Measurements from ENCODE around the gene SEZ6L2. TPM values are rescaled to one million over a fixed set of nuclear protein-coding genes. Genes with fewer than 3 reads are reported as not detected.
"Not testable (repeated sequence)": the region's sequence is repeated elsewhere in the genome, so short reads cannot be mapped to it uniquely, and the experiment has no call there.

The SEZ6L2 gene
- total RNA-seq, 4 donors from 2014 or later: 0.84 to 4.9 (median 1.3) TPM

DNA sequence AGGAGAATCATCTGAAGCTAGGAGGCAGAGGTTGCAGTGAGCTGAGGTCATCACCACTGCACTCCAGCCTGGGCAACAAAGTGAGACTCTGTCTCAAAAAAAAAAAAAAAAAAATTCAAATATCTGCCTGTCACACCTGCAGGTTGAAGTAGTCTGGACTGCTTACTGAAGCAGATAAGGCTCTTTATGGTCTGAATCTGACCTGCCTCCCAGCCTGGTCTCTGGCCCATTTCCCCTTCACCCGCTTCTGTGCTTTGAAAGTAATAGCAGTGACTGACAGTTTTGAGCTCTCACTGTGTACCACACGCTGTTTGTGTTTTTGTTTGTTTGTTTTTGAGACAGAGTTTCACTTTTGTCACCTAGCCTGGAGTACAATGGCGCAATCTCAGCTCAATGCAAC, 5.8 kb downstream of the SEZ6L2 start:
- no peak for TF ChIP-seq POLR2A (IDR thresholded peaks at IDR 0.05)
- no peak for TF ChIP-seq EP300 (IDR thresholded peaks at IDR 0.05)
- TF ChIP-seq, protein P1, sequence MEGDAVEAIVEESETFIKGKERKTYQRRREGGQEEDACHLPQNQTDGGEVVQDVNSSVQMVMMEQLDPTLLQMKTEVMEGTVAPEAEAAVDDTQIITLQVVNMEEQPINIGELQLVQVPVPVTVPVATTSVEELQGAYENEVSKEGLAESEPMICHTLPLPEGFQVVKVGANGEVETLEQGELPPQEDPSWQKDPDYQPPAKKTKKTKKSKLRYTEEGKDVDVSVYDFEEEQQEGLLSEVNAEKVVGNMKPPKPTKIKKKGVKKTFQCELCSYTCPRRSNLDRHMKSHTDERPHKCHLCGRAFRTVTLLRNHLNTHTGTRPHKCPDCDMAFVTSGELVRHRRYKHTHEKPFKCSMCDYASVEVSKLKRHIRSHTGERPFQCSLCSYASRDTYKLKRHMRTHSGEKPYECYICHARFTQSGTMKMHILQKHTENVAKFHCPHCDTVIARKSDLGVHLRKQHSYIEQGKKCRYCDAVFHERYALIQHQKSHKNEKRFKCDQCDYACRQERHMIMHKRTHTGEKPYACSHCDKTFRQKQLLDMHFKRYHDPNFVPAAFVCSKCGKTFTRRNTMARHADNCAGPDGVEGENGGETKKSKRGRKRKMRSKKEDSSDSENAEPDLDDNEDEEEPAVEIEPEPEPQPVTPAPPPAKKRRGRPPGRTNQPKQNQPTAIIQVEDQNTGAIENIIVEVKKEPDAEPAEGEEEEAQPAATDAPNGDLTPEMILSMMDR (IDR thresholded peaks at IDR 0.05): no peak
- Histone ChIP-seq H3K9me3 (no peaks in the 10 kb centered on the region), H3K27me3 (peaks cover 0 to 24% of the 10 kb centered on the region in 2 donors), H3K36me3 (no peaks in the 10 kb centered on the region), H3K4me3 (no peak overlapping the region), H3K27ac (no peak overlapping the region), H3K4me1 (no peaks in the 10 kb centered on the region)
- no peak for DNase-seq (ENCODE audit: low spot score in 2 of 2)
- WGBS, 2 donors: 87 to 93% methylated on average over 3 of the region's 3 CpGs

DNA sequence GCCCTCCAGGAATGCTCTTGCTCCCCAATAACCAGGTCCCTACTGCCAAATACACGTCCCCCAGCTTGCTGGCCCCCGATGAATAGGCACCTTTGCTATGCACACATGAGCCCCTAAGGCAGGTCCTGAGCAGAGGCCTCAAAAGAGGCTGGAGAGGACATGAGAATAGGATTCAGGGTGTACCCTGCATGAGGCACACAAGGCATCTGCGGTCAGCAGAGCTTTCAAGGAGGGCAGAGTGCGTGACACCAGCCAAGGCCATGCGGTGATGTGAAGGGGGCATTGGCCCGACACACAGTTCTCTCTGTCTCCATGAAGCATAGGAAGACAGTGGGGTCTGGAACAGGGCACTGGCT, 6.9 kb downstream of the SEZ6L2 start:
- no peak overlapping the region for H3K4me3 ChIP-seq
- peaks cover 0 to 12% of the 10 kb centered on the region in 2 donors for H3K27me3 ChIP-seq
- H3K27ac ChIP-seq: no peak overlapping the region
- H3K9me3 ChIP-seq: no peaks in the 10 kb centered on the region
- H3K4me1 ChIP-seq: no peaks in the 10 kb centered on the region
- H3K36me3 ChIP-seq: no peaks in the 10 kb centered on the region
- no peak for TF ChIP-seq EP300 (IDR thresholded peaks at IDR 0.05)
- TF ChIP-seq, protein P1 (IDR thresholded peaks at IDR 0.05): no peak
- TF ChIP-seq POLR2A (IDR thresholded peaks at IDR 0.05): no peak
- WGBS, 2 donors: 72 to 76% methylated on average over 5 to 6 of the region's 6 CpGs
- no peak for DNase-seq (ENCODE audit: low spot score in 2 of 2)

DNA sequence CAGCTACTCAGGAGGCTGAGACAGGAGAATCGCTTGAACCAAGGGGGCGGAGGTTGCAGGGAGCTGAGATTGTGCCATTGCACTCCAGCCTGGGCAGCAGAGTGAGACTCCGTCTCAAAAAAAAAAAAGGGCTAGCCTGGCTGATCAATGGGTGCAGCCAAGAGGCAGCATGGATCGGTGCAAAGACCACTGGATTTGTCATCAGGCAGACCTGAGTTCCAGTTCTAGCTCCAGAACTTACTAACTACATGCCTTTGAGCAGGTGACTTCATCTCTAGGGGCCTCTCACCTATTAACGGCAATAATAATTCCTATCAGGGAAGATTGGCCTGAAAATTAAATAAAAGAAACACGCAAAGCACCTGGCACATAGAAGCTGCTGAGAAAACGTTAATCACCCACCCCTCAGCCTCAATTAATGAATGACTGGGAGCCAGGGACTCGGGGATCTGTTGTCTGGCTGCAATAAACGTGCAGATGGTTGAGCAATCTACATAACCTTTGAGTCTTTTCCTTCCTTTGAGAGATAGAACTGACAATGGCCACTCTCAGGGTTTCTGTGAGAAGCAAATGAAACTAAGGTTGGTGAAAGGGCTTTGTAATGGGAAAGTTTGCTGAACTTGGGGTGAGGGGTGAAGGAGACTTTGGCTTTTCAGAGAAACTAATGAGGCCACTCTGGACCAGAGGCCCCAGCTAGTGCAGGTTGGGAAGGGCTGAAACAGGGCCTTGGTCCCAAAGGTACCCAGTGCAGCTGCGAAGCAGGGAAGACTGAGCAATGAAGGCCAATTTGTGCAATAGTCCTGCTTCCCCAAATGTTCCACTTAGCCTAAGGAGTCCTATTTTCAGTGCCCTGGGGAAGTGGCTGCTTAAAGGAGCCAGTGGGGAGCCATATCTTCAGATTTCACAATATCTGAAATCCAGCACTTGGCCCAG, 7.6 kb downstream of the SEZ6L2 start:
- no peaks in the 10 kb centered on the region for H3K9me3 ChIP-seq
- no peaks in the 10 kb centered on the region for H3K4me1 ChIP-seq
- 62% methylated on average over 10 of the region's 10 CpGs for WGBS, 2 donors
- H3K27ac ChIP-seq: no peak overlapping the region
- no peaks in the 10 kb centered on the region for H3K36me3 ChIP-seq
- H3K27me3 ChIP-seq: peaks cover 0 to 6% of the 10 kb centered on the region in 2 donors
- TF ChIP-seq POLR2A (IDR thresholded peaks at IDR 0.05) (no peak), EP300 (IDR thresholded peaks at IDR 0.05) (no peak)
- TF ChIP-seq, protein P1 (IDR thresholded peaks at IDR 0.05): no peak
- no peak overlapping the region for H3K4me3 ChIP-seq
- no peak for DNase-seq (ENCODE audit: low spot score in 2 of 2)

DNA sequence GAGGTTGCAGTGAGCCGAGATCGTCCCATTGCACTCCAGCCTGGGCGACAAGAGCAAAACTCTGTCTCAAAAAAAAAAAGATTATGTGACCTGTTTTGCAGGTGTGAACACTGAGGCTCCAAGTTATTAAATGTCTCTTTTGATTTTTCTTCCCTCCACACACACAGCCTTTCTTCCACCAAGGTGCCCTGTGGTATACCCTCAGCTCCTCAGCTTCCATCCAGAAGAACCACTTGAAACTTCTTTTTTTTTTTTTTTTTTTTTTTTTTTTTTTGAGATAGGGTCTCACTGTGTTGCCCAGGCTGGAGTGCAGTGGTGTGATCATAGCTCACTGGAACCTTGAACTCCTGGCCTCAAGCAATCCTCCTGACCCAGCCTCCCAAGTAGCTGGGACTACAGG, 10.0 kb downstream of the SEZ6L2 start:
- not testable (repeated sequence) for H3K27ac ChIP-seq; H3K9me3 ChIP-seq; H3K36me3 ChIP-seq; DNase-seq (ENCODE audit: low spot score in 2 of 2); H3K4me3 ChIP-seq; H3K27me3 ChIP-seq; H3K4me1 ChIP-seq
- 90 to 95% methylated on average over 3 of the region's 3 CpGs for WGBS, 2 donors

DNA sequence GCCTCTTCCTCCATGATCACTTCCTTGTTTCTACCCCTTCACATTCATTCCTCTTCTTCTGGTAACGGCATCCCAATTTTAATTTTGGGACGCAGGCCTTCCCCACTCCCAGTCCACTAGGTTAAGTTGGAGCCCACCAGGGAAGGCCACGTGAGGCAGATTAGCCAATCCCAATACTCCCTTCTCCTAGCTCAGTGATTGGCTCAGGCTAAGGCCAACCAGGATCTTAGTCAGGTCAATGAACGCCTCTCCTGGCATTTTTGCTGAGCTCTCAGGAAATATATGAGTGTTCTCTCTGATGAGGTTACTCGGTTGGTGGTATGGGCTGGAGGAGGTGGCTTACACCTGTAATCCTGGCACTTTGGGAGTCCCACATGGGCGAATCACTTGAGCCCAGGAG, 15.4 kb downstream of the SEZ6L2 start:
- DNase-seq (ENCODE audit: low spot score in 2 of 2): no peak
- H3K27me3 ChIP-seq: peaks cover 0 to 21% of the 10 kb centered on the region in 2 donors
- H3K36me3 ChIP-seq: no peaks in the 10 kb centered on the region
- no peak overlapping the region for H3K4me3 ChIP-seq
- no peaks in the 10 kb centered on the region for H3K4me1 ChIP-seq
- H3K9me3 ChIP-seq: no peaks in the 10 kb centered on the region
- TF ChIP-seq EP300 (IDR thresholded peaks at IDR 0.05) (no peak), POLR2A (IDR thresholded peaks at IDR 0.05) (no peak)
- TF ChIP-seq, protein P1 (IDR thresholded peaks at IDR 0.05): no peak
- 87 to 88% methylated on average over 6 of the region's 6 CpGs for WGBS, 2 donors
- H3K27ac ChIP-seq: no peak overlapping the region

All from tibial nerve (tissue), 4 donors.